Fibroblast of skin of right biceps (primary cell): ENCODE data around the gene CPNE4.

Source experiments
- DNase-seq: peaks from one replicate; pipeline ENCODE4 v3.0.0-alpha.2; 2013

The CPNE4 gene

DNA sequence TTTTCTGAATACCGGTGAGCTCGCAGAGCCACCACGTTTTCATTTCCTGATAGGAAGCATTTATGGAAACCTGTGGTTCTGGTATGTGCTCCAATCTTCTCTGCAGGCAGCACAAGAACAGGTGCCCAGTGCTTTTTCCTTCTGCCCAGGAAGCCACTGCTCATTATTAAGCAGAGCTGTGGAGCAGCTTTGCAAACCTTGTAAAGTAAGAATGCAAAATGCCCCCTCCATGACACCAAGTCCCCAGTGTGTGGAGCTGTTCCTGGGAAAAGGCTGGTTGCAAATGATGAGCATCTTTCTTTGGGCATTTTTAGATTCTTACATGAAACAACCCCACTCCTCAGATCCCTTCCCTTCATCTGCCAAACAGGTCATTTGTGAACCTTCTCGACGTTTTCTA, 466.4 kb downstream of the CPNE4 start:
- DNase-seq = no peak

DNA sequence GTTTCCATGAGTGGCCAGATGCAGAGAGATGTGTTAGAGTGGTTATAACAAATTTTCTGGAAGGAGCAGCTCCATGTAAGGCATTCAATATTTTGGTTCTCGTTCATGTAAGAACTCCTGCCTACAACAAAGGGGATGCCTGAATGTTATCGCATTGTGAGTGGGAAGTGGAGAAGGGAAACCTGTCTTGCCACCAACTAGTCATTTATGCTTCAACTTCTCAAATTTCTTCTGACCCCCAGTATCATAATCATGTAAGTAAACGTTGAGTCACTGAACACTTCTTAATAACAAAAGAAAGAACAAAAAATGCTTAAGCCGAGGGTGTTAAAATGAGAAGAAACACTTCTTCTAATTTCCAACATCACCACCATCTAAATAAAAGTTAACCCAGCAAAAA, 470.0 kb downstream of the CPNE4 start:
- no peak for DNase-seq

DNA sequence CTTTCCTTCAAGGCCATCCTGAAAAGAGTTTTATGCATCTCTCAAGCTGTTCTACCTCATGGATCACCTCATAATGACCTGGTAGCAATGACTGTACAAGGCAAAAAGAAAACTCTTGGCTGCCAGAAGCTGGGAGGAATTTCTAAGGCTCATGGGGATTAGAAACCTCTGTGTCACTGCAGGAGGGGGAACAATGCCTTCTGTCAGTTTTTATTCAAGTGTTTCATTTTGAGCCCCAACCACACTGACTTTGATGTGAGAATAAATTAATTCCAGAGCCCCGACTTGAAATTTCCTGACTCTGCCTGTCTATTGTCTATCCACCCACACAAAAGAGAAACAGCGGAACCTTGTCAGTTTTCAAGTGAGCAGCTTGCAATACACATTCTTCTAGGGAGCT, 473.3 kb downstream of the CPNE4 start:
- peak; percentile 69 for DNase-seq

DNA sequence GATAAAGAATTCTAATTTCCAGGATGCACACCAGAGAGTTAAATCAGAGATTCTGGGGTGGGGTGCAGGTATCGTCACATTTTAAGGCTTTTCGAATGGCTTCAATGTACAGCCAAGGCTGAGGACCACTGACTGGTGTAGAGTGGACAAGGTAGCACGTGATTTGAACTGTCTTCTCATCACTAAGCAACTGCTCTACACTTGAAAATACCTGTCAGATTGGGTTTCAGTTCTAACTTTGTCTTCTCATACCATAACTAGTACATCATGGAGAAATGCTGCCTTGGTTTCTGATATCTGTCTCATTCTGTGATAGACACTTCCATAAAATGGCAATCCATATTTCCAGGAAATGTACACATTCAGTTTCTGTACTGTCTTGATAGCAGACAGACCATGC, 474.0 kb downstream of the CPNE4 start:
- no peak for DNase-seq

DNA sequence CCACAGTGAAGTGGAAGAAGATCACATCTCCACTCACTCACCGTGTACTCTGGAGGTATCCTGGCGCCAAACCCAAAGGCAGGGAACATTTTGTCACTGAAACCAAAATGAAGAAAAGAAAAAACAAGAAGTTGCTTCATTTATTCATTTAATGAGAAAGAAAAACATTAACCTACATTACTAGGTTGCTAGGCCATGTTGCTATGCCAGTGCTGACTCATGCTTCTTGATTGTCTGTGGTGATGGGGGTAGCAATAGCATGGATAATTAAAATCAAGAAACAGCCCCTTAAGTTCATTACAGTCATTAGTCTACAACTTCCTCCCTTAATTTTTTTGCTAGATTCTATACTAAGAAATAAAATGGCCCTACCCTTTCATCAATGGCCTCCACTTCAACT, 479.4 kb downstream of the CPNE4 start:
- peak; percentile 45 for DNase-seq

DNA sequence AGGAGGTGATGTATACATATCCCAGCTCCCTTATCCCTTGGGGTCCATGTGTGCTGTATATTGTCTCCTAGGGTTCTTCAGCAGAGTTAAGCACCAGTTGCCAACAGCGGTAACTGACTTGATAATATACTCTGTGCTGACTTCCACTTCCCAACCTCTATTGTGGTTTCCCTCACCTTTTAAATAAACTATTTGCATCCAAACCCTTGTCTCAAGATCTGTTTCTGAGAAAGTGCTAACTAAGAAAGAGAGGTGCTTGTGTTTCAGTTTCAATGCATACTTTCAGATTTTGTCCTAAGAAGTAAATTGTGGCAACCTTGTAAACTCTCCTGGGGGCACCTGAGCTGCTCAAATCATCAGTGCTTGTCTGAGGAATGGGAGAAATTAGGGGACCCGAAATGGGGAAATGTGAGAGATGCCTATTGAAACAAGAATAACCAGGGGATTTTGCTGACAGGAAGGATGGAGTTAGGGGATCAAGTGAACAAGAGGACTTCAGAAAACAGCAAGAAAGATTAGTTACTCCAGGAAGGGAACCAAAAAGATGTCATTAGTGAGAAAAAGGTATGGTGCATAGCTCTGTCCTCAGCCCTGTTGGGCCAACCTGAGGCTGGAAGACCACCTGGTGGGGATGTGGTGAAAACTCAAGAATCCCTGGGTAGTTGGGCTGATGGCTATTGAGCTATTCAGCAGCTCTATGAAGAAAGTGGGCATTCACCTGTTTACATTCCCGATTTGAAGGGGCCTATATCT, 481.1 kb downstream of the CPNE4 start:
- no peak for DNase-seq

DNA sequence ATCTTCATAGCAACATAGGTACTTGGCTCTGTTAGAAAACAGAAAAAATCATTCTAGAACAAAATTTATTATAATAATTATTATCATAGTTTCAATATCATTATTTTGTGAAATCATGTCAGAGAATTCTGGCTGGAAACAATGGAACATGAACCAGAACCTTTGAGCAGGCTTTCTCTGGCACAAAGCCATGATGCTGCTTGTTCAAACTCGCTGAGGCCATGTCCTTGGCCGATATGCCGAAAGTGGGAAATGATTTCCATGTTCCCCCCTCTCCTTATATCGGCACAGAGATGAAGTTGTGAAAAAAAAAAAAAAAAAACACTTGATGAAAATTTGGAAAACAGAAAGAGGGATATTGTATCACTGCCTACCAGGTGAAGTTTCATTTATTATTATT, 483.1 kb downstream of the CPNE4 start:
- DNase-seq = no peak

DNA sequence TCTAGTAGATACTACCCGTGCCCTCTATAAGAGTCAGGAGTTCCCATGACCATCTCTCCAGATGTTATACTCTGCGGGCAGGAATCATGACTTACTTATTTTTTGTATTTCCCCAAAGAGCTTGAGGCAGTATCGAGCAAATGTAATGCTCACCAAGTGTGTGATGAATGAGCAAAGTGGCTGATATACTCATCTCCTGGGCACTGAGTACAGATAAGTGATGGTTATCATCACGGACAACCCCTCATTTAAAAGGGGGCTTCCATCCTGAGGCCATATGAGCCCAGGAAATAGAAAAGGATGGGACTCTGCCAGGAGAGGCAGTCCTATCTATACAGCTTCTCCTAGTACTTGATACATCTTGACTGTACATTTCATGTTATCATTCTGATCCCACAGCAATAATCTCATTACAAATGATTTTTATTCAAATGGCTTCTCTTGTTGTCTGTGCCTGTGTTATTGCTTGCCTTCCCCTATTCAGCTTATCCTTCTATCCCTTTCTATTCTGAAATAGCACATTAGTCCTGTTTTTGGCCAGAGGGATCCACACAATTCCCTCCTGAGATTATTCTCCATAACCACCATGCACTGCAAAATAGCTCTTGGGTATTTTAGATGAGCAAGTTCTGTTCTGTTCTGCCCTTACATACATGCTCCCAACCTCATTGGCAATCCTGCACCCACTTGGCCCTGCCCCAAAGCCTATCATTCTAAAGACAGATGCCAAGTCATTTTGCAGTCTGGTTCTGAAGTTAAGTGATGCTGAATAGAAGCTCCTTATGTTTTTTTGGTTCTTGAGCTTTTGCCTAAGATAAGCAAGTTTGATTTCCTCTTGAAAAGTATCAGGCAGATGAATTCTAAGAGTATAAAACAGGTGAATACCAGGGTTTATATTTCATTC, 484.0 kb downstream of the CPNE4 start:
- no peak for DNase-seq

DNA sequence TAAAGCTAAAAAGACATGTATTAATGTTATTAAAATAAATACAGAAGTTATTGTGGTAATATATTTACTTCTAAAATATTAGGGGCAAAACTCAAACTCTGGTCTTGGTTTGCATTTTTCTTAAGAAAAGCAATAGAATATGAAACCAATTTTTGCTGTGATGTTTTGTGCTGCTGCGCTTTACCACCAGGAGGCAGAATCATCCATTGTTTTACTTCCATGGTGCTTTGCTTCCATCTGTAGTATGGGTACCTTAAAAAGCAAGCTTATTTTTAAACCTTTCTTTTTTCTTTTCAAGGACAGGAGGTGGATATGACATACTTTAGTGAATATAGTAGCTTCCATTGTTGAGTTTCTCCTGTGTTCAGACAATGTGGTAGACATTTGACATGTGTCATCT, 485.5 kb downstream of the CPNE4 start:
- no peak for DNase-seq

DNA sequence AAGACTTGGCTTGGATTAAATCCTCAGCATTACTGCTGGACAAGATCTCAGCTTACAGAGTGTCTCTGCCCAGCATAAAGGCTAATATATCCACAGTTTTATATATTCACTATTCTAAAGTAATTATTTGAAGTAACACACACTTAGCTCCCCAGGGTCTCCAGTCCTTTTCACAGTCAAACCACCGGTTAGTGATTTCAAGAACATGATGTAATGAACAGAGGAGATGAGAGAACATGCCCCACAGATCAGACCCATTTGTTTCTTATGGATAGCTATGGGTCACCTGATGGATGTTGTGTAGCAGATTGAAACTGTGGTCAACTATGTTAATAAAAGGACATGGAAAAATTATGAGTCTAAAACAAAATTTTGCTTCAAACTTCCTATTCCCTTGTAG, 487.2 kb downstream of the CPNE4 start:
- no peak for DNase-seq

DNA sequence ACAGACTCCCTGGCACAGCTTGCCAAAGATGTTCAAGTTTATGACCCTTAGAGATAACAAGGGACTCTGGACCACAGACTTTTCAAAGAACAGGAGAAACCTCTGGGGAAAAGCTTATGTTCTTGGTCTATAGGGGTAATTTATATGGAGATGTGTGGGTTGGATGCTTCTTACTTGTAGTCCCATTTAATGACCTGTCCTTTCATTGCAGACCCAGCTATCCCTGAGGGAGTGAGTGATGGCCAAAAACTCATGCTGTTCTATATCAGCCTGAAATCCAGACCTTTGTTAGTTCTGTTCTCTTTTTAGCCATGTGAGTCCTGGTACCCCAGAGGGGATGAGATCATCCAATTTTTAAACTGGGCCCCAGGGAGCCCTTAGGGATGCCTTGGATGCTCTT, 488.4 kb downstream of the CPNE4 start:
- no peak for DNase-seq

DNA sequence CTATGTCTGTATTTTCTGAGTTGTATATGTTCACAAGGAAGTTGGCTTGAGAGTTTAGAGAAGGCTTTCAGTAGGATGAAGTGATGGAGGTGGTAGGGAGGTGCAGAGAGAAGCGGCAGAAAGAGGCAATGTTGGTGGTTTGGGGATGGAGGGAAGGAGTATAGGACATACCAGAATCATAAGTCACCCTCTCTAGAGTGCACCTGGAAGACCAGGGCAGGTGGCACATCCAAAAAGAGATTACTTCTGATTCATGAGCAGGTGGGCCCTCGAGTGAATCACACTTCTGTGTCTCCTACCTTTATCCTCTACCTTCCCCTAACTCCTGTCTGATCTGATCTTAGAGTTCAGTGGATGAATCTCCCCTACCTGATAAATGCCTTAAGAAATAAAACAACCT, 490.3 kb downstream of the CPNE4 start:
- DNase-seq = no peak

DNA sequence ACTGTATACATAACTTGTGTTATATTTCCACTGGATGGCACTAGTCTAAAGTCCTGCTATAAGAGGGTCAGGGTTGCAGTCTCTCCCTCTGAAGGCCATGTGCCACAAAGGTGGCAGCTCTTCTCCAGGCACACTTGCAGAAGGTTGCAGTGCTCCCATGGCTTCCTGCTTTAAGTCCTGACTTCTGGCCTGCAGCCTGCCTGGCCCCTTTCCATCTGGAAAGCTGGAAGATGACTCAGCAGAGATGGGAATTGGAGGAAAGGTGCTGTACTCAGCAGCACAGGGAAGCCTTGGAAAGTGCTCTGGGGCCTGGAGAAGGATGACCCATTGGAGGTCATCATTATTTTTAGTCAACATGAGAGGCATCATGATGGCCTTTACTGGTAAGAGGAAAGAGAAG, 491.1 kb downstream of the CPNE4 start:
- peak; percentile 90 for DNase-seq

DNA sequence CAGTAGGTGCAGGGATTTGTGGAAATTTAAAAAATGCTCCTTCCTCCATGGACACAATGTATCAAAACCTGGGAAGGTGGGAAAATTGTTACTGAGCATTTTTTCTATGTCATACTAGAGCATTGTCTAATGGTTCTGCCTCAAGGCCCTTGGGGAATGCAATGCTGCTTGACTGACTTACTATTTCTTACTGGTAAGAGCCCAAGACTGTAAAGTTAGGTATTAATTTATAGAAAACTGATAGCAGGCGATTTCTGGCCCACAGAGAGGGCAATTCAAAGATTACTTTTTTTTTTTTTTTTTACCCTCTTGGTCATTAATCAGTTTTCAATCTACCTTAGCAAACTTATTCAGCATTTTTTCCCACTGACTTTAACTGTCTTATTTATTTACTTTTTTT, 493.5 kb downstream of the CPNE4 start:
- no peak for DNase-seq

DNA sequence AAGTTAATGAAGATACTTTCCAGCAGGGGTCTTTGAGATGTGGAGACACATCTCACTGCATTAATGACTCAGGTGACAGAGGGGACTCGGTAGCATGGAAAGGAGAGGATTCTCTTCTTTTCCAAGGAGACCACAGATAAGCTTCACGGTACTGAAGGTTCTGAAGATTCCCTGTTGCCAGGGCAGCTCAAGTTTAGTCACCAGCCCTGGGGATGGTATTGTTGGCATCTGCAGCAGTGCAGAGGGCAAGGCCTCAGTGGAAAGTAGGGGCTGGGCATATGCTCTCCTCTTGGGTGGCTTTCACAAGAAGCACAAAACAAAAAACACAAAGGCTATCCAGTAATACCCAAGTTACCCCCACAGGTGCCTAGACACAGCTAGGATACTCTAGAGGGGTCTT, 494.0 kb downstream of the CPNE4 start:
- DNase-seq = no peak

DNA sequence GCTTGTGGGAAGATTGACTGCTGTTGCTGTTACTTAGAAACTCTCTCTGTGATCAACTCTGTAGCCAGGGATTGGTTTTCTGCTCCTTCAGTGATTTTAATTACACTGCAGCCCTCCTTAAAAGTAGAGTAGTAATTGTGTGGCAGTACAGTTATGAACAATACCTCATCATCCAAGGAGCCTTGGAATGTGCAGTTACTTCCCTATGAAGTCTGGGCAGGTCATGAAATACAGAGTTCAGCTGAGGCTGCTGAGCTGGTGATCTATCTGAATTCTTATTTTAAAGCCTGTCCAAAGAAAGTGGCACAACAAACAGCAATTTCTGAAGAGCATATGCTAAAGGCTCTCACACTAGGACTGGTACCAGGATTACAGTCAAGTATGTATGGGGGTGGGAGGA, 494.7 kb downstream of the CPNE4 start:
- peak; percentile 25 for DNase-seq

DNA sequence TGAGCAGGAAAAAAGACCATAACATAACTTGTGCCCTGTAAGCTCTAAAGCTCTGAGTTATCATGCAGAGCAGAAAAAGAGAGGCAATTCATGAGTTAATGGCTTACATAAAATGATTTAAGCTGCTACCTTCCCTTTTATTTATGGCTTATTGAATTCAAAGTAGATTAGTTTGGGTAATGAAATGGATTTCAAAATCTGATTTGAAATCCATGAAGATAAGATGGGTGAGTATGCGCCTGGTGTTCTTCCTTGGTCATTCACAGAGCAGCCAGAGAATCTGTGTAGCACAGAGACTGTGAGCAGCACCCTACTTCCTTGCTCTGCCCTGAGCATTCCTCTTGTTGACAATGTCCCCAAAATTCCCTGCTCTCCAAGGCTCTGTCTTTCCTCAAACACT, 495.8 kb downstream of the CPNE4 start:
- DNase-seq = no peak

DNA sequence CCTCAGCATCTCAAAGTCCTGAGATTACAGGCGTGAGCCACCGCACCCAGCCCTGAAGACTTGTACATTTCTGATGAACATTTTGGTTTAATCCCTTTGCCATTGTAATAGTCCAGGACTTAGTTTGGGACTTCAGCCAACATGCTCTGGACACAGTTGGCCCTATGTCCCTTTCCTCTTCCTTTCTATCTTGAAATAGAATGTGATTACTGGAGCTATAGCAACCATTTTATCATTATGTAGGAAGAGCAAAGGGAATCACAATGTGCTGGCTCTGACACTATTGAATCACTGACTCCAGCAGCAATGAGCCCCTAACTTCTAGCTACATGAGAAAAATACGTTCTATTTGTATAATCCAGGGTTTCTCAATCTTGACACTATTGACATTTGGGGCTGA, 497.3 kb downstream of the CPNE4 start:
- DNase-seq = no peak

DNA sequence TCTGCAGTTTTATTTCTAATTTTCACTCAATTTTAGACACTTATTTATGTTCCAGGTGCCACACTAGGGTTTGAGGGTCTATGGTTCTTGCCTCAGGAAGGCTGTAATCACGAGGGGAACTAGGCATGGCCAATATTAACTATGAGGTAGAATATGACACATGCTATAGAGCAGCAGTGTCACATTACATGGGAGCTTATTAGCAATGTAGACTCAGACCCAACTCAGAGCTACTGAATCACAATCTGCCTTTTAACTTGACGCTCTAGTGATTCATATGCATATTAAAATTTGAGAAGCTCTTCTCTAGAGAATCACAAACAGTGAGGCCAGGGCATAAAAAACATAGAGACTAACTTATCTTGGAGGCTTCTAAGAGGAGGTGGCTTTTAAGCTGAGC, 499.2 kb downstream of the CPNE4 start:
- peak; percentile 77 for DNase-seq

DNA sequence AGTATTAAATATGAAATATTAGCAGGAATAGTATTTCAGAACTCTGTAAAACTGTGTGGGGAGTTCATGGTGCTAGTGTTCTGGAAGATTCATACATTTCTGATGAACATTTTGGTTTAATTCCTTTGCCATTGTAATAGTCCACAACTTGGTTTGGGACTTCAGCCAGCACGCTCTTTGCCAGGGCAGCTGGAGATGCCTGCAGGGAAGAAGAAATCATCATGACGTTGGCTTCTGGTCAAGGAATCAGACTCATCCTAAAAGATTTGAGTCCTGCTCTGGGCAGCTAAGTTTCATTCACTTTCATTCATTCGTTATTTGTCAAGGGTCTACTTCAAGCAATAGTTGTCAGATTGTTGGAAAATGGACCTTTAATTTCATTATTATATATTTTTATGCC, 499.7 kb downstream of the CPNE4 start:
- no peak for DNase-seq

DNA sequence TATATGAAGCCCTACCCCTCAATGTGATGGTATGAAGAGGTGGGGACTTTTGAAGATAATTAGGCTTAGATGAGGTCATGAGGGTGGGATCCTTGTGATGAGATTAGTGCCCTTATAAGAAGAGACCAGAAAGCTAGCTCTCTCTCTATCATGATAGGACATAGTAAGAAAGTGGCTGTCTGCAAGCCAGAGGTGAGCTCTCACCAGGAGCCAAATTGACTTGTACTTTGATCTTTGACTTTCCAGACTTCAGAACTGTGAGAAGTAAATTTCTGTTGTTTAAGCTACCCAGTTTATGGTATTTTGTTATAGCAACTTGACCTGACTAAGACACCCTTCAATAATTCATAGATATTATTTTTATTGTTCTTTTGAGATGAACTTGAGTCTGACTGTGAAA, 502.2 kb downstream of the CPNE4 start:
- no peak for DNase-seq

DNA sequence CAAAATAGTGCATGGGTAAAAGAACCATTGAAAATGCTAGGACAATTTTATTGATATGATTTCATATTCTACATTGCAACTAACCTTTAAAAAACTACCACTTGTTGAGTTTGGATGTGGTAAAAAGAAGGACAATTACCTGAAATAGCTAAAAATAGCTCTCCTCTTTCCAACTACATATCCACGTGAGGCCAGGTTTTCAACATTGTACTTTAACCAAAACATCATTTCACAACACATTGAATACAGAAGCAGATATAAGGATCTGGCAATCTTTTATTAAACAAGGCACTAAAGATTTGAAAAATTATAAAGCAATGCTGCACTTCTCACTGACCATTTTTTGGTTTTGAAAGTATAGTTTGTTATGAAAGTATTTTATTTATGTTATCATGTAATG, 504.0 kb downstream of the CPNE4 start:
- no peak for DNase-seq

DNA sequence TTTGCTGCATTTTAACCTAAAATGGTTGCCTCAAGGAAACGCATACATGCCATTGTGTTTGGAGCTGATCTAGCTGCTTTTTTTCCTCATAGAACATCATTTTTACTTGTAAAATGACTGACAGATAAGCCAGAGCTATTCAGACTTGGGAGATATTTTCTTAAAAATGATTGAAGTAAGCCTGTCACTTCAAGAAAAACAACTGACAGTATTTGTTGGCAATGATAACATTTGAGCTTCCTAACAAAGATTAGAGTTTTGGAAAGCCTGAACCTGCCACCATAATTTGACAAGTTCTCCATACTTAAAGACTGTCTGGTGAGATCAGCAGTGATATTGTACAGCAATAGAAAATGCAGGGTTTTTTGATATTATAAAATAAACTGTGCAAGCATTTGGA, 504.4 kb downstream of the CPNE4 start:
- no peak for DNase-seq

DNA sequence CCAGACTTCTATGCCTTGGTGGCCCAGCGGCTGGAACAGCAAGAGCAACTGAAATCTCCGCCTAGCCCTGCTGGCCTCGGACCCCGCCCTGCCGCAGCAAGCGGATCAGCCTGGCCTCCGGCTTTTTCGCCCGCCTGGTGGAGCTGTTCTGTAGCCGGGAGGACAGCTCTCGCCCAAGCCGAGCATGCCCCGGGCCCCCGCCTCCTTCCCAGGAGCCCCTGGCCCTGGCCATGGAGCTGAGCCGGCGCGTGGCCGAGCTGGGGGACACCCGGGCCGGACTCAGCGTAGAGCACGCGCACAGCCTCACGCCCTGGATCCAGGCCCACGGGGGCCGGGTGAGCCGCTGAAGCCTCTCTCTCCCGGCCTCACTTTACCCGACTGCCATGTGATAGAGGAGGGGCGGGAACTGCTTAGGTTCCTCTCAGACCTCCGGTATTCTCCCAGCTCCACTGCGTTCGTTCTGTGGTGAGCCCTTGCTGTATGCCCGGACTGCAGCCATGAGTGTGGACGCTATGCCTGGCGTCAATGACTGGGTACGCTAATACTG, 507.9 kb downstream of the CPNE4 start:
- DNase-seq = peak; percentile 76
